GM12801 (cell line): ENCODE data around the gene NUMB.

Experiments used
- TF ChIP-seq, protein P1 (sequence below): IDR thresholded peaks from one replicate; pipeline ENCODE4 v1.5.1; 2011; ENCODE audit warnings: control low read depth; ENCODE audit not compliant: insufficient read length; ENCODE audit errors: extremely low read depth

NUMB gene

GRCh38 chr14:73457041-73457923, 1.1 kb downstream of the NUMB start:
- TF ChIP-seq, protein P1, sequence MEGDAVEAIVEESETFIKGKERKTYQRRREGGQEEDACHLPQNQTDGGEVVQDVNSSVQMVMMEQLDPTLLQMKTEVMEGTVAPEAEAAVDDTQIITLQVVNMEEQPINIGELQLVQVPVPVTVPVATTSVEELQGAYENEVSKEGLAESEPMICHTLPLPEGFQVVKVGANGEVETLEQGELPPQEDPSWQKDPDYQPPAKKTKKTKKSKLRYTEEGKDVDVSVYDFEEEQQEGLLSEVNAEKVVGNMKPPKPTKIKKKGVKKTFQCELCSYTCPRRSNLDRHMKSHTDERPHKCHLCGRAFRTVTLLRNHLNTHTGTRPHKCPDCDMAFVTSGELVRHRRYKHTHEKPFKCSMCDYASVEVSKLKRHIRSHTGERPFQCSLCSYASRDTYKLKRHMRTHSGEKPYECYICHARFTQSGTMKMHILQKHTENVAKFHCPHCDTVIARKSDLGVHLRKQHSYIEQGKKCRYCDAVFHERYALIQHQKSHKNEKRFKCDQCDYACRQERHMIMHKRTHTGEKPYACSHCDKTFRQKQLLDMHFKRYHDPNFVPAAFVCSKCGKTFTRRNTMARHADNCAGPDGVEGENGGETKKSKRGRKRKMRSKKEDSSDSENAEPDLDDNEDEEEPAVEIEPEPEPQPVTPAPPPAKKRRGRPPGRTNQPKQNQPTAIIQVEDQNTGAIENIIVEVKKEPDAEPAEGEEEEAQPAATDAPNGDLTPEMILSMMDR = no peak

GRCh38 chr14:73455294-73455693, 3.1 kb downstream of the NUMB start:
- TF ChIP-seq, protein P1 = no peak

DNA sequence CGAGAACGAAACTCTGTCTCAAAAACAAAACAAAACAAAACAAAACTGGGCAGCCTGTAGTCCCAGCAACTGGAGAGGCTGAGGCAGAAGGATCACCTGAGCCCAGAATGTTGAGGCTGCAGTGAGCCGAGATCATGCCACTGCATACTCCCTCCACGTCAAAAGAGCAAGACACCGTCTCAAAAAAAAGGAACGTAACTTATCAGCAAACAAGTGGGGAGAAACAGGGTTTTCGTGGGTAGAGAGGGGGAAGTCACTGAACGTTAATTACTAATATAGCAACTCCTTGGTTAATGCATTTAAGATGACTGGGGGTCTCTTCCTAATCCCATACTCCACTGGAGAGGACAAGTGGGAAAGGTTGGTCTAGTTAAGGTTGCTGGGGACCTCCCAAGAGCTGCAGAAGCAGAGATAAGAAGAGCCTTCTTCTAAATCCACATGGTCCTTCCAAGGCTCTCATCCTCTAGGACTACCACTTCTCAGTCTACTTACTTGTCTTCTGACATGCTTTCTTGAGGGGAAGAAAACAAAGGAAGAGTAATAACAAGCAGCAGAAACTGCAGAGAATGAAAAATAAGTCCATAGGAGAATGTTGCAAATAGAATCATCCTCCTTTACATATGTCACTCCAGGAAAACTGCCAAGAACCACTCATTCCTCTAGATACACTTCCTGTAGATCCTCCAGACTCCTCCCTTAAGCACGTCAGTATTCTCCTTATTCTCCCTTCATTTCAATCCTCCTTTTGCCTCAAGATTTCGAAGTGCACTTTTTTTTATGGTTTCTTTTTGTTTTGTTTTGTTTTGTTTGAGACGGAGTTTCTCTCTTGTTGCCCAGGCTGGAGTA, 5.8 kb downstream of the NUMB start:
- TF ChIP-seq, protein P1 = no peak

GRCh38 chr14:73443758-73444157, 14.6 kb downstream of the NUMB start:
- TF ChIP-seq, protein P1 = no peak

DNA sequence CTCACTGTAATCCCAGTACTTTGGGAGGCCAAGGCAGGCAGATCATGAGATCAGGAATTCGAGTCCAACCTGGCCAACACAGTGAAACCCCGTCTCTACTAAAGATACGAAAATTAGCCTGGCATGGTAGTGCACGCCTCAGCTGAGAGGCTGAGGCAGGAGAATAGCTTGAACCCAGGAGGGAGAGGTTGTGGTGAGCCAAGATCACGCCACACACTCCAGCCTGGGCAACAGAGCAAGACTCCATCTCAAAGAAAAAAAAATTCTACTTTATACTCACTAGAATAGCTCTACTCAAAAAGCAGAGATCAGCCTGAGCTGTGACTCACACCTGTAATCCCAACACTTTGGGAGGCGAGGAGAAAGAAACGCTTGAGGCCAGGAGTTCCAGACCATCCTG, 17.1 kb downstream of the NUMB start:
- TF ChIP-seq, protein P1 = no peak

DNA sequence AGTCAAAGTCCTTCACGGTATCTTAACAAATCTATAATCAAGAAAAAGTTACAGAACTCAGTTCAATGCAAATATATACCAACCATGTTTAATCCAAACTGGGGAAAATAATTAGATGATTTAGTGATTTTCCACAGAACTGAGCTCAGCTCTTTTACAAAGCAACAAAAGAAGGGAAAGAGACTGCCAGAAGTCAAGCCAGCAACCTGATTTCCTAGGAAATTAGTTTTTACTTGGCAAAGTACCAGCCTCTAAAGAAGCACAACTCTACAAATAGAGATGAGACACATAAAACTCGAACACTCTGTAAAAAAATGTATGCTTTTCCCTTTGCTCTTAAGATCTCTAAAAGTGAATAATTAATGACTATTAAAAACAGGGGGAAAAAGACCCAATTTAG, 19.4 kb downstream of the NUMB start:
- TF ChIP-seq, protein P1 = no peak

DNA sequence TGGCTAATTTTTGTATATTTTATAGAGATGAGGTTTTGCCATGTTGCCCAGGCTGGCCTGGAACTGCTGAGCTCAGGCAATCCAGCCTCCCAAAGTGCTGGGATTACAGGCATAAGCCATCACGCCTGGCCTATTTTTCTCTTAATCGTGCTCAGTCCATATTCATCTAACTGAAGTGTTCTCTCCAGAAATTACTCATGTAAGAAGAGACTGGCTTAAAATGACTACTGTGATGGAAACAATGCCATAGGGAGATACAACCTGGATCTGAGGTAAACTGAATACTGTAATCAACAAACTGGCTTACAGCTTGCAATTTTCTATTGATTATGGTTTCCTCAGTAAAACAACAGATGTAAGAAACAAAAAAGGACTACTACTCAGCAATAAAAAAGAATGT, 21.1 kb downstream of the NUMB start:
- TF ChIP-seq, protein P1 = no peak
